Measurements from ENCODE around the gene SCNN1B. TPM values are rescaled to one million over a fixed set of nuclear protein-coding genes. Genes with fewer than 3 reads are reported as not detected.

Gene SCNN1B
- total and polyA plus RNA-seq, 8 donors = 0.47 to 2.3 (median 1.0) TPM

DNA sequence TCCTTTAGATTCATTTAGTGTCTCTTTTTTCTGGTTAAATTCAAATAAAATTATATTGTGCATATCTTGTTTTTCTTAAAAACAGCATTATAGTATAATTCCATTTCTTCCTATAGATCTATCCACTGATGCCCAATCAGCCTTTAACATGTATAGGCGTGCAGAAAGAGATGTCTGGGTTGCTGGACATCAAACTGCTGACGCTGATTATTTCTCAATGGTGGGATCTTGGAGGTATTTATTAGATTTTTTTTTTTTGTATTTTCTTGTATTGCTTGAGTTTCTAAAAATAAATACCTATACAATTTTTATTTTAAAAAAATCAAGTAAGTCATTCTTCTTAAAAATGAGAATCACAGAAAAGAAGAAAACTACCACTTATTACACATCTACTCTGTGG is 100.0 kb downstream of the SCNN1B start:
- WGBS, 2 donors = 98 to 99% methylated on average over 2 of the region's 2 CpGs
- H3K4me3 ChIP-seq = no peak overlapping the region
- H3K36me3 ChIP-seq = peaks cover 0 to 27% (median 0%) of the 10 kb centered on the region in 3 donors
- no peaks in the 10 kb centered on the region for H3K27me3 ChIP-seq
- H3K4me1 ChIP-seq = peaks cover 6 to 14% (median 10%) of the 10 kb centered on the region in 3 donors
- DNase-seq (no peak), ATAC-seq (no peak), FAIRE-seq (no peak)
- TF ChIP-seq CTCF (IDR thresholded peaks at IDR 0.05) = no peak
- H3K27ac ChIP-seq = peak overlapping the region; percentile 18 to 77 (median 52)
- no peaks in the 10 kb centered on the region for H3K9me3 ChIP-seq
- intact Hi-C loops (cut with DNase I) = no loop called here

DNA sequence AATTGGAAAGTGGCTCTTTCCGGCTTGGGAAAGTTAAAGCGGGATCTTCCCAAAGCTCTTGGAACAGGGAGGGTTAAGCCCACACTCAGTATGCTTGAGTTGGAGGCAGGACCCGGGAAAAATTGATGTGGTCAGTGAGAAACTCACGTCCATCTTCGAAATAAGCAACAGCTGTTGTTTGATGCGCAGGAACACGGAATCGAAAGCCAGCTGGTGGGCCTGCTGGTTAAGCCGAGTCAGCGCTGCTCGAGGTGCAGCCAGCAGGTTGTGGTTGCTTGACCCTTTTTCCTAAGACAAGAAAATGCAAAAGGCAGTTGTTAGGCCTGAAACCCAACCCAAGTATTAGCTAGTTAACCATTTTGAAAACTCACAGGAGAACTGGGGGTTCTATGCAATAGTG is 101.4 kb downstream of the SCNN1B start:
- no peak overlapping the region for H3K4me3 ChIP-seq
- peaks cover 0 to 16% (median 0%) of the 10 kb centered on the region in 3 donors for H3K36me3 ChIP-seq
- H3K4me1 ChIP-seq = peaks cover 6 to 16% (median 10%) of the 10 kb centered on the region in 3 donors
- ATAC-seq (no peak), FAIRE-seq (no peak), DNase-seq (no peak)
- intact Hi-C loops (cut with DNase I) = no loop called here
- no peaks in the 10 kb centered on the region for H3K9me3 ChIP-seq
- WGBS, 2 donors = 87 to 89% methylated on average over 11 of the region's 11 CpGs
- TF ChIP-seq CTCF (IDR thresholded peaks at IDR 0.05) = no peak
- no peak overlapping the region for H3K27ac ChIP-seq
- H3K27me3 ChIP-seq = no peaks in the 10 kb centered on the region

DNA sequence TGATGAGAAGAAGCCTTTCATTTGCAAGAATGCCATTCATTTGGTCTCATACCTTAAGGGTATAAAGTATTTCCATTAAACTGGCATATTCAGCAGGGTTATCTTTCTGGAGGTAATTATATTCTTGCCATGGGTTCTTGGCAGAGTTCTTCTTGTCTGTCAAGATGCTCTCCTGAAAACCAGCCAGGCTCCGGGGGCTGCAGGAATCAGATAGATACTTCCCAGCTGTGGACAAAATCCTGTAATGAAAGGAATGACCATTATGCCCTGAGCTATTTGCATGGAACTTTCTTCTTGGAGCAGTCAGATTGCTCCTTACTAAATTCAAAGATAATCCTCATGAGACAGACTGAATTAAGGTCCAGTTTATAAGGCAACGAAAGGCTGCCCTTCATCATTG is 103.9 kb downstream of the SCNN1B start:
- H3K27me3 ChIP-seq = no peaks in the 10 kb centered on the region
- 82 to 92% methylated on average over 2 of the region's 2 CpGs for WGBS, 2 donors
- no peak overlapping the region for H3K4me3 ChIP-seq
- DNase-seq (no peak), ATAC-seq (no peak), FAIRE-seq (no peak)
- peaks cover 0 to 25% (median 0%) of the 10 kb centered on the region in 3 donors for H3K36me3 ChIP-seq
- H3K4me1 ChIP-seq = peaks cover 0 to 10% (median 0%) of the 10 kb centered on the region in 3 donors
- intact Hi-C loops (cut with DNase I) = no loop called here
- no peak overlapping the region for H3K27ac ChIP-seq
- no peaks in the 10 kb centered on the region for H3K9me3 ChIP-seq
- no peak for TF ChIP-seq CTCF (IDR thresholded peaks at IDR 0.05)

DNA sequence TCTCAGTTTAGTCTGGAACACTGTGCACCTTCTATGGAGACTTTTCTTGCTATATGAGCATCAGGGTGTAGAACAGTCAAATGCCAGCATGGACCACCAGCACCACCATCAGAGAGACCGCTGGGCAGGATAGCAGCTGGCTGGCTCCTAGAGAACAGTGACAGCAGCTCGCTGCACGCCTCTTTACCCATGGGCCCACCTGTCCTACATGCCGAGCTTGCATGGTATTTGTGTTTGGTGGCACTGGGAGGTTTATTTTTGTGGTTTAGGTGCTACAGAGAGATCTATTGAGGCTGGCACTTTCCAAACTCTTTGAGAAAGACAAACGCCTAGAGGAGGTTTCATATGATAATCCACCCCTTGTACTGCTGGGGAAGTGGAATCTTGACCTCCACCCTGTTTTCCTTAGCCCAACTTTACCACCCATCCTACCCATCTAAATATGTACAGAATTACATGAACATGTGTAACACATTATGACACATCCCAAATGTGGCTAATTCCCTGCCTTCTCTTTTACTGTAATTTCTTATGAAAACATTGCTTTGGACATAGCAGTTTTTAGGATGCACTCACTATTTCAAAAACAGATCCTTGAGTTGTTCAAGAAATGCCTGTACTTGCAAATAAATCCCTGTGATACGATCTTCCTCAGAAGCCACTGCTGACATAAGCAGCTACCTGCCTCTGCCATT is 104.6 kb downstream of the SCNN1B start:
- H3K27me3 ChIP-seq = no peaks in the 10 kb centered on the region
- no peak overlapping the region for H3K4me3 ChIP-seq
- 96 to 97% methylated on average over 6 of the region's 6 CpGs for WGBS, 2 donors
- DNase-seq (no peak), FAIRE-seq (no peak), ATAC-seq (no peak)
- H3K4me1 ChIP-seq = peaks cover 0 to 10% (median 0%) of the 10 kb centered on the region in 3 donors
- H3K36me3 ChIP-seq = peaks cover 0 to 25% (median 0%) of the 10 kb centered on the region in 3 donors
- intact Hi-C loops (cut with DNase I) = no loop called here
- no peaks in the 10 kb centered on the region for H3K9me3 ChIP-seq
- H3K27ac ChIP-seq = no peak overlapping the region
- no peak for TF ChIP-seq CTCF (IDR thresholded peaks at IDR 0.05)

GRCh38 chr16:23407436-23408127 is 105.5 kb downstream of the SCNN1B start:
- TF ChIP-seq CTCF (IDR thresholded peaks at IDR 0.05) = no peak
- Histone ChIP-seq H3K4me1 (peaks cover 0 to 6% (median 0%) of the 10 kb centered on the region in 3 donors), H3K36me3 (peaks cover 0 to 32% (median 0%) of the 10 kb centered on the region in 3 donors), H3K4me3 (no peak overlapping the region), H3K9me3 (no peaks in the 10 kb centered on the region), H3K27ac (no peak overlapping the region), H3K27me3 (no peaks in the 10 kb centered on the region)
- intact Hi-C loops (cut with DNase I) = no loop called here
- FAIRE-seq (no peak), DNase-seq (no peak), ATAC-seq (no peak)
- WGBS, 2 donors = 91 to 96% methylated on average over 9 of the region's 9 CpGs

Measured in pancreas (tissue), 10 donors.